ENCODE measurements around the gene MRPL23.

The MRPL23 gene

GRCh38 chr11:1923201-1923956, 23.8 kb upstream of the MRPL23 start:
- H3K9me3 ChIP-seq (ENCODE audit: control insufficient read depth, low read length) = no peaks in the 10 kb centered on the region
- H3K4me1 ChIP-seq (ENCODE audit: control insufficient read depth, insufficient read depth, low read length) = peaks cover 36% of the 10 kb centered on the region
- no peaks in the 10 kb centered on the region for H3K27me3 ChIP-seq (replicated peaks; ENCODE audit: control insufficient read depth, insufficient read depth, low read length)
- H3K9ac ChIP-seq (ENCODE audit: low read length) = peak overlapping the region; percentile 40
- H3K36me3 ChIP-seq (ENCODE audit: control insufficient read depth, insufficient read depth, low read length, severe bottlenecking) = no peaks in the 10 kb centered on the region
- no peak for DNase-seq (ENCODE audit: low read depth)
- no peak overlapping the region for H3K4me3 ChIP-seq (ENCODE audit: low read length)

GRCh38 chr11:1924181-1924580, 23.0 kb upstream of the MRPL23 start:
- H3K9ac ChIP-seq (ENCODE audit: low read length) = no peak overlapping the region
- H3K4me1 ChIP-seq (ENCODE audit: control insufficient read depth, insufficient read depth, low read length) = peaks cover 36% of the 10 kb centered on the region
- H3K36me3 ChIP-seq (ENCODE audit: control insufficient read depth, insufficient read depth, low read length, severe bottlenecking) = no peaks in the 10 kb centered on the region
- no peaks in the 10 kb centered on the region for H3K27me3 ChIP-seq (replicated peaks; ENCODE audit: control insufficient read depth, insufficient read depth, low read length)
- no peak for DNase-seq (ENCODE audit: low read depth)
- no peaks in the 10 kb centered on the region for H3K9me3 ChIP-seq (ENCODE audit: control insufficient read depth, low read length)
- no peak overlapping the region for H3K4me3 ChIP-seq (ENCODE audit: low read length)

- H3K9ac ChIP-seq (ENCODE audit: low read length) = no peak overlapping the region
- no peaks in the 10 kb centered on the region for H3K9me3 ChIP-seq (ENCODE audit: control insufficient read depth, low read length)
- no peaks in the 10 kb centered on the region for H3K36me3 ChIP-seq (ENCODE audit: control insufficient read depth, insufficient read depth, low read length, severe bottlenecking)
- DNase-seq (ENCODE audit: low read depth) = no peak
- no peaks in the 10 kb centered on the region for H3K27me3 ChIP-seq (replicated peaks; ENCODE audit: control insufficient read depth, insufficient read depth, low read length)
- H3K4me3 ChIP-seq (ENCODE audit: low read length) = no peak overlapping the region
- H3K4me1 ChIP-seq (ENCODE audit: control insufficient read depth, insufficient read depth, low read length) = peaks cover 39% of the 10 kb centered on the region
Measured at GRCh38 chr11:1924646-1925372, 22.3 kb upstream of the MRPL23 start.

- Histone ChIP-seq H3K4me3 (ENCODE audit: low read length) (no peak overlapping the region), H3K9me3 (ENCODE audit: control insufficient read depth, low read length) (no peaks in the 10 kb centered on the region), H3K27me3 (replicated peaks; ENCODE audit: control insufficient read depth, insufficient read depth, low read length) (no peaks in the 10 kb centered on the region), H3K4me1 (ENCODE audit: control insufficient read depth, insufficient read depth, low read length) (peaks cover 46% of the 10 kb centered on the region), H3K36me3 (ENCODE audit: control insufficient read depth, insufficient read depth, low read length, severe bottlenecking) (no peaks in the 10 kb centered on the region), H3K9ac (ENCODE audit: low read length) (no peak overlapping the region)
- DNase-seq (ENCODE audit: low read depth) = no peak
Measured at GRCh38 chr11:1925373-1926155, 21.6 kb upstream of the MRPL23 start.

GRCh38 chr11:1926156-1927025, 20.7 kb upstream of the MRPL23 start:
- Histone ChIP-seq H3K36me3 (ENCODE audit: control insufficient read depth, insufficient read depth, low read length, severe bottlenecking) (no peaks in the 10 kb centered on the region), H3K9me3 (ENCODE audit: control insufficient read depth, low read length) (no peaks in the 10 kb centered on the region), H3K9ac (ENCODE audit: low read length) (peak overlapping the region; percentile 73), H3K4me3 (ENCODE audit: low read length) (no peak overlapping the region), H3K4me1 (ENCODE audit: control insufficient read depth, insufficient read depth, low read length) (peaks cover 48% of the 10 kb centered on the region), H3K27me3 (replicated peaks; ENCODE audit: control insufficient read depth, insufficient read depth, low read length) (no peaks in the 10 kb centered on the region)
- DNase-seq (ENCODE audit: low read depth) = no peak

- H3K27me3 ChIP-seq (replicated peaks; ENCODE audit: control insufficient read depth, insufficient read depth, low read length) = no peaks in the 10 kb centered on the region
- no peak for DNase-seq (ENCODE audit: low read depth)
- no peaks in the 10 kb centered on the region for H3K9me3 ChIP-seq (ENCODE audit: control insufficient read depth, low read length)
- H3K9ac ChIP-seq (ENCODE audit: low read length) = peak overlapping the region; percentile 73
- no peak overlapping the region for H3K4me3 ChIP-seq (ENCODE audit: low read length)
- no peaks in the 10 kb centered on the region for H3K36me3 ChIP-seq (ENCODE audit: control insufficient read depth, insufficient read depth, low read length, severe bottlenecking)
- peaks cover 48% of the 10 kb centered on the region for H3K4me1 ChIP-seq (ENCODE audit: control insufficient read depth, insufficient read depth, low read length)
Measured at GRCh38 chr11:1927026-1927847, 19.9 kb upstream of the MRPL23 start.

- no peaks in the 10 kb centered on the region for H3K36me3 ChIP-seq (ENCODE audit: control insufficient read depth, insufficient read depth, low read length, severe bottlenecking)
- DNase-seq (ENCODE audit: low read depth) = no peak
- H3K4me1 ChIP-seq (ENCODE audit: control insufficient read depth, insufficient read depth, low read length) = peaks cover 43% of the 10 kb centered on the region
- H3K4me3 ChIP-seq (ENCODE audit: low read length) = no peak overlapping the region
- H3K27me3 ChIP-seq (replicated peaks; ENCODE audit: control insufficient read depth, insufficient read depth, low read length) = no peaks in the 10 kb centered on the region
- peak overlapping the region; percentile 73 for H3K9ac ChIP-seq (ENCODE audit: low read length)
- no peaks in the 10 kb centered on the region for H3K9me3 ChIP-seq (ENCODE audit: control insufficient read depth, low read length)
Measured at GRCh38 chr11:1927848-1928469, 19.2 kb upstream of the MRPL23 start.

GRCh38 chr11:1928470-1928890, 18.7 kb upstream of the MRPL23 start:
- H3K4me3 ChIP-seq (ENCODE audit: low read length) = no peak overlapping the region

GRCh38 chr11:1928891-1929541, 18.1 kb upstream of the MRPL23 start:
- Histone ChIP-seq H3K9me3 (ENCODE audit: control insufficient read depth, low read length) (no peaks in the 10 kb centered on the region), H3K36me3 (ENCODE audit: control insufficient read depth, insufficient read depth, low read length, severe bottlenecking) (no peaks in the 10 kb centered on the region), H3K9ac (ENCODE audit: low read length) (peak overlapping the region; percentile 73), H3K4me3 (ENCODE audit: low read length) (no peak overlapping the region), H3K4me1 (ENCODE audit: control insufficient read depth, insufficient read depth, low read length) (peaks cover 43% of the 10 kb centered on the region), H3K27me3 (replicated peaks; ENCODE audit: control insufficient read depth, insufficient read depth, low read length) (no peaks in the 10 kb centered on the region)
- no peak for DNase-seq (ENCODE audit: low read depth)

More at GRCh38 chr11:1928470-1928890, 18.7 kb upstream of the MRPL23 start:
- H3K9ac ChIP-seq (ENCODE audit: low read length) = peak overlapping the region; percentile 73
- peaks cover 43% of the 10 kb centered on the region for H3K4me1 ChIP-seq (ENCODE audit: control insufficient read depth, insufficient read depth, low read length)
- H3K36me3 ChIP-seq (ENCODE audit: control insufficient read depth, insufficient read depth, low read length, severe bottlenecking) = no peaks in the 10 kb centered on the region
- no peak for DNase-seq (ENCODE audit: low read depth)
- H3K9me3 ChIP-seq (ENCODE audit: control insufficient read depth, low read length) = no peaks in the 10 kb centered on the region
- H3K27me3 ChIP-seq (replicated peaks; ENCODE audit: control insufficient read depth, insufficient read depth, low read length) = no peaks in the 10 kb centered on the region

All from adipocyte (in vitro differentiated cells).